Measurements from ENCODE around the gene SMPD2. TPM values are rescaled to one million over a fixed set of nuclear protein-coding genes. Genes with fewer than 3 reads are reported as not detected.

Gene SMPD2
- total RNA-seq, 3 donors from 2014 or later, result 8.5 to 26.2 (median 12.1) TPM

DNA sequence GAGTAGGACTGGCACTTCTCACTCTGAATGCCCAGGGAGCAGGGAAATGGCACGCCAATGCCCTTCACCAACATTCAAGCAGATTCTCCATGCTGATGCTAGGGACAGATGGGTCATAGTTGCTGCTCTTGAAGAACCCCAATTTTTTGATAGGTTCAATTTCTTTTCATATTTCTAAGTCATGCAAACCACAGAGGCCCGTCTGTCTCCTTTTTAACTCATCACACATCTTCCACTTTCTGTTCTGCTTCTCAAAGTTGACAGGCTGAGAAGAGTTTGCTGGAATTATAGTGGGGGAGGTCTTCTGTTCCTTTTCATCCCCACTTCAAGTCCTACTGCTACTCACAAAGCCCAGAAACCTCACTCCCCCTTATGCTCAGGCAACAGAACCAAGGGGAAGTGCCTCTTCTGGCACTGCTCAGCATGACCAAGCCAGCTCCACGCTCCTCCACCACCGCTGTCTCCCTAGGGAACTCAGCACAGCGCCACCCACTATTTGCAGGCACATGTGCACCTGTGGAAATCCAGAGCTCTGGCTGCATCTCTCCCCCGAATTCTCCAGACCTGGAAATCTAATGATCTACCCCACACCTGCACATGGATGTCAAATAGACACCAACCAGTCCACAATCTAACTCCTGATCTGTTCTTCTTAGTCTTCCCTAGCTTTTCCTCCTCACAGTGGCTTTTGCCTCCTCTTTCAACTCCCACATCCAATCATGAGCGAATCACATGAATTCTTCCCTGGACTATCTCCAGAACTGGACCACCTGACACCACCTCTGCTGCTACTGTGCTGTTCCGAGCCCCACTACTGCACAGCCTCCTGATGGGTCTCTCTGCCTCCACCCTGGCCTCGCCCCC, 31.8 kb downstream of the SMPD2 start:
- H3K9me3 ChIP-seq, result no peaks in the 10 kb centered on the region
- H3K4me1 ChIP-seq, result no peaks in the 10 kb centered on the region
- no peaks in the 10 kb centered on the region for H3K27me3 ChIP-seq
- no peak for DNase-seq (ENCODE audit: low spot score in 2 of 2)
- peaks cover 11% of the 10 kb centered on the region for H3K36me3 ChIP-seq
- intact Hi-C loops (cut with DNase I; ENCODE audit: low total_unique reads), result no loop called here
- H3K4me3 ChIP-seq, result no peak overlapping the region
- no peak overlapping the region for H3K27ac ChIP-seq
- no peak for TF ChIP-seq CTCF (IDR thresholded peaks at IDR 0.05)
- TF ChIP-seq POLR2AphosphoS5 (IDR thresholded peaks at IDR 0.05), result no peak
- TF ChIP-seq POLR2A (IDR thresholded peaks at IDR 0.05), result no peak

GRCh38 chr6:109473120-109473519, 32.6 kb downstream of the SMPD2 start:
- DNase-seq (ENCODE audit: low spot score in 2 of 2), result no peak
- Histone ChIP-seq H3K9me3 (no peaks in the 10 kb centered on the region), H3K27me3 (no peaks in the 10 kb centered on the region), H3K4me3 (no peak overlapping the region), H3K27ac (no peak overlapping the region), H3K36me3 (peaks cover 11% of the 10 kb centered on the region), H3K4me1 (no peaks in the 10 kb centered on the region)
- TF ChIP-seq POLR2A (IDR thresholded peaks at IDR 0.05) (no peak), POLR2AphosphoS5 (IDR thresholded peaks at IDR 0.05) (no peak), CTCF (IDR thresholded peaks at IDR 0.05) (no peak)
- intact Hi-C loops (cut with DNase I; ENCODE audit: low total_unique reads), result no loop called here

GRCh38 chr6:109474995-109475394, 34.5 kb downstream of the SMPD2 start:
- intact Hi-C loops (cut with DNase I; ENCODE audit: low total_unique reads), result no loop called here
- no peak overlapping the region for H3K4me3 ChIP-seq
- DNase-seq (ENCODE audit: low spot score in 2 of 2), result no peak
- no peaks in the 10 kb centered on the region for H3K9me3 ChIP-seq
- TF ChIP-seq POLR2AphosphoS5 (IDR thresholded peaks at IDR 0.05), result no peak
- no peak for TF ChIP-seq CTCF (IDR thresholded peaks at IDR 0.05)
- TF ChIP-seq POLR2A (IDR thresholded peaks at IDR 0.05), result no peak
- no peaks in the 10 kb centered on the region for H3K27me3 ChIP-seq
- H3K4me1 ChIP-seq, result no peaks in the 10 kb centered on the region
- H3K36me3 ChIP-seq, result peaks cover 11% of the 10 kb centered on the region
- no peak overlapping the region for H3K27ac ChIP-seq

GRCh38 chr6:109475625-109476024, 35.1 kb downstream of the SMPD2 start:
- H3K36me3 ChIP-seq, result peaks cover 11% of the 10 kb centered on the region
- no peaks in the 10 kb centered on the region for H3K9me3 ChIP-seq
- peaks cover 0 to 4% of the 10 kb centered on the region in 2 donors for H3K4me1 ChIP-seq
- no peaks in the 10 kb centered on the region for H3K27me3 ChIP-seq
- no peak for TF ChIP-seq CTCF (IDR thresholded peaks at IDR 0.05)
- TF ChIP-seq POLR2A (IDR thresholded peaks at IDR 0.05), result no peak
- no peak for TF ChIP-seq POLR2AphosphoS5 (IDR thresholded peaks at IDR 0.05)
- intact Hi-C loops (cut with DNase I; ENCODE audit: low total_unique reads), result no loop called here
- no peak for DNase-seq (ENCODE audit: low spot score in 2 of 2)
- H3K4me3 ChIP-seq, result no peak overlapping the region
- H3K27ac ChIP-seq, result no peak overlapping the region

DNA sequence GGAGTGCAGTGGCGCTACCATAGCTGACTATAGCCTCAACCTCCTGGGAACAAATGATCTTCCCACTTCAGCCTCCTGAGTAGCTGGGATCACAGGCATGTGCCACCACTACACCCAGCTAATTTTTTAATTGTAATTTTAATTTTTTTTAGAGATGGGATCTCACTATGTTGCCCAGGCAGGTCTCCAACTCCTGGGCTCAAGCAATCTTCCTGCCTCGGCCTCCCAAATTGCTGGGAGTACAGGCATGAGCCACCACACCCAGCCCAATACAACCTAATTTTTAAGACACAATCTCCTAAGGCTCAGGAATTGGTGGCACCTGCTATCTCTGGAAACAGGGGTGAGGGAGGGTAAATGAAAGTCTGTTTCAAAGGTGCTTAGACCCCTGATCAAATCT, 36.7 kb downstream of the SMPD2 start:
- intact Hi-C loops (cut with DNase I; ENCODE audit: low total_unique reads), result no loop called here
- H3K27ac ChIP-seq, result peak overlapping the region in 1 of 2 donors; percentile 52
- no peak for DNase-seq (ENCODE audit: low spot score in 2 of 2)
- H3K9me3 ChIP-seq, result no peaks in the 10 kb centered on the region
- TF ChIP-seq POLR2A (IDR thresholded peaks at IDR 0.05) (no peak), POLR2AphosphoS5 (IDR thresholded peaks at IDR 0.05) (no peak), CTCF (IDR thresholded peaks at IDR 0.05) (no peak)
- H3K36me3 ChIP-seq, result peaks cover 11% of the 10 kb centered on the region
- H3K4me3 ChIP-seq, result no peak overlapping the region
- H3K27me3 ChIP-seq, result no peaks in the 10 kb centered on the region
- peaks cover 0 to 11% of the 10 kb centered on the region in 2 donors for H3K4me1 ChIP-seq
